Neural crest cell (in vitro differentiated cells): ENCODE measurements around the gene DENND5B. TPM values are rescaled to one million over a fixed set of nuclear protein-coding genes. Genes with fewer than 3 reads are reported as not detected.

ENCODE experiments used
- DNase-seq: peaks from one replicate; pipeline ENCODE4 v3.0.0; 2021; ENCODE audit warnings: low read depth, mixed read lengths, low spot score
- H3K27ac Mint-ChIP-seq: one replicate; pipeline ENCODE4 v1.8.0; 2021; ENCODE audit warnings: mild to moderate bottlenecking, mixed read lengths; ENCODE audit not compliant: unreplicated experiment
- H3K27me3 Mint-ChIP-seq: 2 replicates; pipeline ENCODE4 v1.8.0; 2021; ENCODE audit warnings: low read depth, mild to moderate bottlenecking, mixed read lengths
- H3K36me3 Mint-ChIP-seq: 2 replicates; pipeline ENCODE4 v1.8.0; 2021; ENCODE audit warnings: low read depth, mild to moderate bottlenecking, mixed read lengths
- H3K4me1 Mint-ChIP-seq: 2 replicates; pipeline ENCODE4 v1.8.0; 2021; ENCODE audit warnings: mixed read lengths
- H3K4me3 Mint-ChIP-seq: one replicate; pipeline ENCODE4 v1.8.0; 2021; ENCODE audit warnings: mild to moderate bottlenecking, mixed read lengths
- H3K9me3 Mint-ChIP-seq: 2 replicates; pipeline ENCODE4 v1.8.0; 2021; ENCODE audit warnings: mixed read lengths
- total RNA-seq: library from RNA; stranded (reverse); gene quantifications from 2 replicates; pipeline ENCODE4 v1.2.1, GENCODE V29; 2021
- TF ChIP-seq, protein P1 (sequence below): fragments of 200-600 bp; sonication (generic); conservative IDR thresholded peaks from 2 replicates; pipeline ENCODE4 v1.5.0; 2021; ENCODE audit warnings: antibody characterized with exemption, mild to moderate bottlenecking

Gene DENND5B
- total RNA-seq, 1 donor from 2014 or later, result 33.2 TPM

DNA sequence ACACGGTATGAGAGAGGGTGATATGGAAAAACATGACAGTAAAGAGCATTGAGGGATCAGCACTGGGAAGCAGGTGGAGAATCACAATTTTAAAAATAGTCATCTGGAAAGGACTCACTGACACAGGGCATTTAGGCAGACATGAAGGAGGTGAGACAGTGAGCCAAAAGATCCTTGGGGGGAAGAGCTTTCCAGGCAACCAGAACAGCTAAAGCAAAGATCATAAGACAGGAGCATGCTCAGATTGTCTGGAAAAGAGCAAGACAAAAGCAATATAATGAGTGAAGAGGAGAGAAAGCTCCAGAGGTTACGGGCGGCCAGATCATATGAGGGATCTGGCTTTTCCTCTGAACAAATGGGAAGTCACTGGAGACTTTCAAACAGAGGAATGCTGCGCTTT is 63.9 kb downstream of the DENND5B start:
- TF ChIP-seq, protein P1, sequence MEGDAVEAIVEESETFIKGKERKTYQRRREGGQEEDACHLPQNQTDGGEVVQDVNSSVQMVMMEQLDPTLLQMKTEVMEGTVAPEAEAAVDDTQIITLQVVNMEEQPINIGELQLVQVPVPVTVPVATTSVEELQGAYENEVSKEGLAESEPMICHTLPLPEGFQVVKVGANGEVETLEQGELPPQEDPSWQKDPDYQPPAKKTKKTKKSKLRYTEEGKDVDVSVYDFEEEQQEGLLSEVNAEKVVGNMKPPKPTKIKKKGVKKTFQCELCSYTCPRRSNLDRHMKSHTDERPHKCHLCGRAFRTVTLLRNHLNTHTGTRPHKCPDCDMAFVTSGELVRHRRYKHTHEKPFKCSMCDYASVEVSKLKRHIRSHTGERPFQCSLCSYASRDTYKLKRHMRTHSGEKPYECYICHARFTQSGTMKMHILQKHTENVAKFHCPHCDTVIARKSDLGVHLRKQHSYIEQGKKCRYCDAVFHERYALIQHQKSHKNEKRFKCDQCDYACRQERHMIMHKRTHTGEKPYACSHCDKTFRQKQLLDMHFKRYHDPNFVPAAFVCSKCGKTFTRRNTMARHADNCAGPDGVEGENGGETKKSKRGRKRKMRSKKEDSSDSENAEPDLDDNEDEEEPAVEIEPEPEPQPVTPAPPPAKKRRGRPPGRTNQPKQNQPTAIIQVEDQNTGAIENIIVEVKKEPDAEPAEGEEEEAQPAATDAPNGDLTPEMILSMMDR, result no peak
- Mint-ChIP-seq H3K27ac (no peak overlapping the region), H3K4me3 (no peak overlapping the region), H3K9me3 (no peaks in the 10 kb centered on the region), H3K36me3 (no peaks in the 10 kb centered on the region), H3K27me3 (no peaks in the 10 kb centered on the region), H3K4me1 (peaks cover 17% of the 10 kb centered on the region)
- no peak for DNase-seq

DNA sequence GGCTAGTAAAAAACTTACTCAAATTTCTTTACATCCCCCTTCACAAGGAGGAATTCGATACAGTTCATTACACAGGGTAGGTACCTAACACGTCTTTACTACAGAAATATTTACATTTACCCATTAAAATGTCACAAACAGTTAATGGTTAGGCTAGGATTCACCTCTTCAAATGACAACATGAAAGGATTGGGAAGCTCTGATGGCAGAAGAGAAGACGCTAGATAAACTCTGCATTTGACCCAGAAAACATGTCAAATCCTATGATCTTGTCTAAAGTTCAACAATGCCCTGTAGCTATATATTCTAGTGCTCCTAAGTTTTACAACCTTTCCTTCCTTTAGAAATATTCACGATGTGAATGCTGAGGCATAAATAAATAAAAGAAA is 64.8 kb downstream of the DENND5B start:
- no peak for DNase-seq
- peaks cover 14% of the 10 kb centered on the region for H3K4me1 Mint-ChIP-seq
- H3K4me3 Mint-ChIP-seq, result no peak overlapping the region
- no peak overlapping the region for H3K27ac Mint-ChIP-seq
- H3K27me3 Mint-ChIP-seq, result no peaks in the 10 kb centered on the region
- TF ChIP-seq, protein P1, result no peak
- no peaks in the 10 kb centered on the region for H3K36me3 Mint-ChIP-seq
- no peaks in the 10 kb centered on the region for H3K9me3 Mint-ChIP-seq

DNA sequence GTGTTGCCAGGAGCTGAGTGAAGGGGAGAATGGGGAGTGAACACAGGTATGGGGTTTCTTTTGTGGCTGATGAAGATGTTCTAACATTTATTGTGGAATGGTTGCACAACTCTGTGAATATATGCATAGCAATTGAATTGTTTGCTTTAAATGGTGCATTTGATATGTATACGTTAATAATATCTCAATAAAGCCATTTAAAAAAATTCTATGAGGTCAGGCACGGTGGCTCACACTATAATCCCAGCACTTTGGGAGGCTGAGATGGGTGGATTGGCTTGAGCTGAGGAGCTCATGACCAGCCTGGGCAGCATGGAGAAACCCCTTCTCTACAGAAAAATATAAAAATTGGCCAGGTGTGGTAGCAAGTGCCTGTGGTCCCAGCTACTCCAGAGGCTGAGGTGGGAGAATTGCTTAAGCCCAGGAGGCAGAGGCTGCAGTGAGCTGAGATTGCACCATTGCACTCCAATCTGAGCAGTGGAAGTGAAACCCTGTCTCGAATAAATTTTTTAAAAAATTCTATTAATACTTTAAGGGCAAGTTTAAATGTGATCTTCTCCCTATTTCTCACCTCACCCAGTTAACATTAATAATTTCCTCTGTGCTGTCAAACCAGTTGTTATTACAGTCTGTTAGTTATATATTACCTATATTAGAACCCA is 65.3 kb downstream of the DENND5B start:
- TF ChIP-seq, protein P1, result no peak
- Mint-ChIP-seq H3K36me3 (no peaks in the 10 kb centered on the region), H3K4me1 (peaks cover 14% of the 10 kb centered on the region), H3K27me3 (no peaks in the 10 kb centered on the region), H3K9me3 (no peaks in the 10 kb centered on the region), H3K4me3 (no peak overlapping the region), H3K27ac (no peak overlapping the region)
- DNase-seq, result no peak

DNA sequence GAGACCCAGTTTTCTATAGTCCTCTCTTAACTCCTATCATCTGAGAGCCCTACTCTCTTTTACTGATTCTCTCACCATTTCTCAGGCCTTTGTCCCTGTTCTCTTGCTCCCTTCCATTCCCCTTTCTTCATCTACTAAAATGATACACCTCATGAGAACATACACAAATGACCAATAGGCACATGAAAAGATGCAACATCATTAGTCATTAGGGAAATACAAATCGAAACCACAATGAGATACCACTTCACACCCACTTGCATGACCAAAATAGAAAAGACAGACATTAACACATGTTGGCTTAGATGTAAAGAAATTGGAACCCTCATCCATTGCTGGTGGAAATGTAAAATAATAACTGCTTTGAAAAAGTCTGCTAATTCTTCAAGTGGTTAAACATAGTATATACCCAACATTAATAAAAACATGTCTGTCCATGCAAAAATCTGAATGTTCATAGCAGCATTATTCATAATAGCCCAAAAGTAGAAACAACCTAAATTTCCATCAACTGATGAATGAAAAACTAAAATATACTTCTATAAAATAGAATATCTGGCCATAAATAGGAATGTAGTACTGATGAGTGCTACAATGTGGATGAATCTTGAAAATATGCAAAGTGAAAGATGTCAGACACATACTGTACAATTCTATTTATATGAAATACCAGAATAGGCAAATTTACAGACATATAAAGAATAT is 66.0 kb downstream of the DENND5B start:
- Mint-ChIP-seq H3K36me3 (no peaks in the 10 kb centered on the region), H3K27me3 (no peaks in the 10 kb centered on the region), H3K9me3 (no peaks in the 10 kb centered on the region), H3K4me3 (no peak overlapping the region), H3K4me1 (peaks cover 14% of the 10 kb centered on the region), H3K27ac (no peak overlapping the region)
- TF ChIP-seq, protein P1, result no peak
- no peak for DNase-seq

DNA sequence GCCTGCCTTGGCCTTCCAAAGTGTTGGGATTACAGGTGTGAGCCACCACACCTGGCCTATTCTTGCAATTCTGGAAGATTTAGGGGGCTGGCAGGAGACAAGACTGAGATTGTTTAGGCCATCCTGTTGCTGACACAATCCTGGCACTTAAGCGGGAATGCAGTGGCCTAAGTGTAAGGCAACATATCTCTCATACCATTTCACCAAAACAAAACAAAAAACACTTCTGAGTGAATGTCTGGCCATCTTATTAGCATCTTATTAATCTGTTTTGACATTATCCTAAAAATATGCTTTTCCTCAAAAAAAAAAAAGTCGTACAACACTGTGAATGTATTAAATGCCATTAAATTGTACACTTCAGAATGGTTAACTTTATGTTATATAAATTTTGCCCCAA is 67.6 kb downstream of the DENND5B start:
- H3K9me3 Mint-ChIP-seq, result no peaks in the 10 kb centered on the region
- H3K4me3 Mint-ChIP-seq, result no peak overlapping the region
- no peaks in the 10 kb centered on the region for H3K27me3 Mint-ChIP-seq
- H3K4me1 Mint-ChIP-seq, result peaks cover 26% of the 10 kb centered on the region
- TF ChIP-seq, protein P1, result no peak
- no peak for DNase-seq
- no peaks in the 10 kb centered on the region for H3K36me3 Mint-ChIP-seq
- no peak overlapping the region for H3K27ac Mint-ChIP-seq
